GM12864 (cell line): Measurements from ENCODE around the gene MBP.

ENCODE experiments used
- DNase-seq: peaks from one replicate; pipeline ENCODE4 v3.0.0-alpha.2; 2011; ENCODE audit warnings: low read depth
- H3K4me3 ChIP-seq: 2 replicates; pipeline ENCODE4 v1.5.1; 2011; ENCODE audit warnings: mild to moderate bottlenecking, low read depth, low read length, control low read depth
- TF ChIP-seq, protein P1 (sequence below): IDR thresholded peaks from 2 replicates; pipeline ENCODE4 v1.5.1; 2011; ENCODE audit warnings: low read depth, mild to moderate bottlenecking, moderate library complexity, low read length, control low read depth, inconsistent platforms; ENCODE audit errors: missing control alignments

The MBP gene

DNA sequence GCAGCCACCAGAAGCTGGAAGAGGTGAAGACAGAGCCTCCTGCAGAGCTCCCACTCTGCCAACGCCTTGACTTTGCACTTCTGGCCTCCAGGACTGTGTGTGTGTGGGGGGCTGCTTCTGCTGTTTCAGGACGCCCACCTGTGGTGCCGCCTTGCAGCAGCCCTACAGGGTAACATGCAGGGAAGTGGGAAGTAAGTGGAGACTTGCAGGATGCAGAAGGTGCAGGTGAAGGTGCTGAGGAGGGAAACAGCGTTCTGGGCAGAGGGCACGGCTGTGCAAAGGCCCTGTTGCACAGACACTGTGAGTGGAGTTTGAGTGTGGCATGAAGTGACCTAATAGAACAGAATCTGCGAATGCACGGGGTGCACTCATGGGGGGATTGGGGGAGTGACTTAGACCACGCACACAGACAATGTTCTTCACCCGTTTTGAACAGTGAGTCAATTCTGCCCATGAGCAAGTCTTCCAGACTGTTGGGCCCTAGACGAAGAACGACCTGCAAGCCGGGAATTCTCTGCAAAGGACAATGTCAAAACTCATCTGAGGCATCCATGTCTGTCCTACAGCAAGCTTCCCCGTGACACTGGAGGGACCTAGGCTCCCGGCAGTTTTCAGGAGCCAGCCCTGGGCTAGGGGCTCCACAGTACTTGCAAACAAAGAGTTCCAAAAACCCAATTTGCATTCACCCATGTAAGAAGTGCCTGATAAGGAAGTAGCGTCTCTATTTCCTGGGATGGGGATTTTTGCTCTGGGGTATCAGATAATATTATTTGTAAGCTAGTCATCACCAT is 19.0 kb downstream of the MBP start:
- TF ChIP-seq, protein P1, sequence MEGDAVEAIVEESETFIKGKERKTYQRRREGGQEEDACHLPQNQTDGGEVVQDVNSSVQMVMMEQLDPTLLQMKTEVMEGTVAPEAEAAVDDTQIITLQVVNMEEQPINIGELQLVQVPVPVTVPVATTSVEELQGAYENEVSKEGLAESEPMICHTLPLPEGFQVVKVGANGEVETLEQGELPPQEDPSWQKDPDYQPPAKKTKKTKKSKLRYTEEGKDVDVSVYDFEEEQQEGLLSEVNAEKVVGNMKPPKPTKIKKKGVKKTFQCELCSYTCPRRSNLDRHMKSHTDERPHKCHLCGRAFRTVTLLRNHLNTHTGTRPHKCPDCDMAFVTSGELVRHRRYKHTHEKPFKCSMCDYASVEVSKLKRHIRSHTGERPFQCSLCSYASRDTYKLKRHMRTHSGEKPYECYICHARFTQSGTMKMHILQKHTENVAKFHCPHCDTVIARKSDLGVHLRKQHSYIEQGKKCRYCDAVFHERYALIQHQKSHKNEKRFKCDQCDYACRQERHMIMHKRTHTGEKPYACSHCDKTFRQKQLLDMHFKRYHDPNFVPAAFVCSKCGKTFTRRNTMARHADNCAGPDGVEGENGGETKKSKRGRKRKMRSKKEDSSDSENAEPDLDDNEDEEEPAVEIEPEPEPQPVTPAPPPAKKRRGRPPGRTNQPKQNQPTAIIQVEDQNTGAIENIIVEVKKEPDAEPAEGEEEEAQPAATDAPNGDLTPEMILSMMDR: no peak
- H3K4me3 ChIP-seq: no peak overlapping the region
- no peak for DNase-seq

DNA sequence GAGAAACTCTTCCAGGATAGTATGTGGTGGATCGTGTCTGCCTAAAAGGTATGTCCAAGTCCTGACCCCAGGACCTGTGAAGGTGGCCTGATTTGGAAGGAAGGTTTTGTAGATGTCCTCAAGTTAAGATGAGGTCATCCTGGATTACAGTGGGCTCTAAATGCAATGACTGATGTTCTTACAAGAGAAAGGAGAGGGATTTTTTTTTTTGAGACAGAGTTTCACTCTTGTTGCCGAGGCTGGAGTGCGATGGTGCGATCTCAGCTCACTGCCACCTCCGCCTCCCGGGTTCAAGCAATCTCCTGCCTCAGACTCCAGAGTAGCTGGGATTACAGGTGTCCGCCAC is 19.9 kb downstream of the MBP start:
- TF ChIP-seq, protein P1: no peak
- no peak overlapping the region for H3K4me3 ChIP-seq
- DNase-seq: no peak

DNA sequence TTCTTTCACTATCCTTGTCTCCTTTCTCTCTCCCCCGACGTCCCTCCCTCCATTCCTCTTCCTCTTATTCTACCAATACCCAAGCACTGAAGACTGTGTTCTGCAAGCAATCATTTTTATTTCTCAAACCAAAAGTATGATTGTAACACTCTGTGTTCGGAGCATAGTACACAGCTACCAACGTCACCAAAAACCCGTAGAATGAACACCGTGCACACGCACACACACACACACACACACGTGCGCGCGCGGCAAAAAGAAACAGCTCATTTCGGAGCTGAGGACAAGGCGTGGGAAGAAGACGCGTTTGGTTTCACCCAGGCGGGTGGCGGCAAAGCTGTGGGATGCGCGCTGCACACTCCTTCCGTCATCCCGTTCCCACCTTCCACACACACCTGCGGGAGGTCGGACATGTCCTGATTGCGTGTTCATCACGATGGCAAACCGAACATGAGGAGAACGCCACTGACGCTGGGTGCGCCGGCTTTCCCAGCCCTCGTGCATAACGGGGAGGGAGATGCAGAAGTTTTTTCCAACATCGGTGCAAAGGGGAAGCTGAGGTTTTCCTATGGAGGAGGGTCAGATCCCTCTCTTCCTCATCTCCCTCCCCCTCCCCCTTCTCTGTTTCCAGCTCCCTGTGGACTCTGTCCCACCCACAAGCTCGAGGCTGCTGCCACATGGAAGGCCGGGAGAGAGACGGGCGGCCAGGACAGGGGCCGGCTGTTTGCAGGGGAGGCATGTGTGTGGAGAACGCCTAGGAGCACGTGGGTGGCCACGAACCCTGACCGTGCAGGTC is 20.4 kb downstream of the MBP start:
- DNase-seq: no peak
- TF ChIP-seq, protein P1: no peak
- no peak overlapping the region for H3K4me3 ChIP-seq

DNA sequence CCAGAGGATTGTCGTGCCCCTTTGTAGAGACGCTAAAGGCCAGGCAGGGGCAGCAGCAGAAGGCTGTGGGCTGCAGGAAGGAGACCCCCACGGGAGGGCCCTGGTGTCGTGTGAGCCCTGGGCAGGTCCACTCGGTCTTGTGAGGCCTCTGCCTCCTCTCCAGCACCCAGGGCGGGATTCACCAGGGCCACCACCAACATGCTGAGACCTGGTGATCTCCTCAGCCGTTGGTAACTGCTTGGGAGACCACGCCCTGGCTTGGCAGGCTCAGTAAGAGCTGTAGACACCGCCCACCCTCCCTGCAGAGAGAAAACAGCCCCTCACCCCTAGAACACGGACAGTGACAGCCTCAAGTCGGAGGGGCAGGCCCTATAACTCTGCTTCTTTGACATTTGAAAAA is 21.1 kb downstream of the MBP start:
- TF ChIP-seq, protein P1: no peak
- no peak overlapping the region for H3K4me3 ChIP-seq
- DNase-seq: no peak

DNA sequence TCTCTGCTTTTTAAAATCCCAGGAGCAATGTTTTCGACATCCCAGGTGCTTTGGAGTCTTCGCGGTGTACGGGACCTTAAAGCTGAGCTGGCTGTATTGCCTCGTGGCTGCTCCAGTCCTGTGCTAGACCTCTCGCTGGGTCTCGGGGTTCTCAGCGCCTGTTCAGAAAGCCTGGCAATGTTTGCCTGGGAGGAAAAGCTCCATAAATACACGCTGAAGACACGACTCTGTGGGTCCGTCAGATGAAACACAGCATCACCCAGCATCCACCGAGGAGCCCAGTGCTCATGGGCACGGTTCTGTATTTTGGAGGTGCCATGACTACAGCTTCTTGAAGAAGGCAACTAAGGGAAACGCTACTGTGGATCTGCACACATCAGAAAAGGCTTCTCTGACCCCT is 21.6 kb downstream of the MBP start:
- TF ChIP-seq, protein P1: no peak
- no peak for DNase-seq
- H3K4me3 ChIP-seq: no peak overlapping the region

DNA sequence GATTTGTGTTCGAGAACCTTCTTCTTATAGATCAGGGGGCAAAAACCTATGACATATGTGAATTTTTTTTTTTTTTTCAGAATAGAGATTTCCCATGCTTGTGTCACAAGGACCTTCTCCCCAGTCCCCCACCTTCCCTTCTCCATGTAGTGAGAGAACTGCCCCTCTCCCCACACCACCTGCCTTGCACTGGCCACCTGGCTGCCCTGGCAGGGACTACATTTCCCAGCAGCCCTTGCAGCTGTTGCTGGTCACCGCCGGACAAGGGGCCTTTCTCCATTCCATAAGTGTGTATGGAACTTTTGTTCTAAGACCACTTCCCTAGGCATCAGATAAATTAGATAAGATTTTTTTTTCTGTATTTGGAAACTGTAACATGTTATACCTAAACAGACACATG is 22.2 kb downstream of the MBP start:
- no peak overlapping the region for H3K4me3 ChIP-seq
- TF ChIP-seq, protein P1: no peak
- DNase-seq: no peak
